HepG2 (cell line): ENCODE measurements around the gene RARA. TPM values are rescaled to one million over a fixed set of nuclear protein-coding genes. Genes with fewer than 3 reads are reported as not detected.

Experiments used
- ATRX ChIP-seq: sonication (generic); formaldehyde crosslinking; IDR thresholded peaks from 2 replicates; pipeline ENCODE4 v1.4.0; 2020; ENCODE audit warnings: missing genetic modification reagents, borderline replicate concordance
- FOXK2 ChIP-seq: fragments of 450-650 bp; IDR thresholded peaks from 2 replicates; pipeline ENCODE4 v1.6.1; 2016
- KLF15 ChIP-seq: sonication (generic); formaldehyde crosslinking; IDR thresholded peaks from 2 replicates; pipeline ENCODE4 v1.8.1; 2023; ENCODE audit warnings: borderline replicate concordance, mild to moderate bottlenecking, inconsistent platforms, missing genetic modification reagents, mixed read lengths
- ZBED4 ChIP-seq: sonication (generic); formaldehyde crosslinking; IDR thresholded peaks from 2 replicates; pipeline ENCODE4 v1.4.0; 2020; ENCODE audit warnings: missing genetic modification reagents, borderline replicate concordance
- polyA plus RNA-seq, 8 experiments: library from polyadenylated mRNA; depleted of rRNA in 3 of 8; stranded (reverse) in 7 of 8; unstranded in 1 of 8; fragments of >200 nt; fragmentation: Illumina TruSeq in 4 of 8; extraction: Trizol in 4 of 8; gene quantifications; 2 replicates each; pipeline versions ENCODE4 v1.2.1 to v1.2.3, GENCODE V29; 2011 to 2016; ENCODE audit warnings: low read depth in 4 of 8, missing spikeins in 1 of 8, mixed read lengths in 1 of 8; ENCODE audit not compliant: insufficient read depth in 1 of 8
- total RNA-seq, 5 experiments: library from RNA; depleted of rRNA; stranded (reverse); fragments of >200 nt; fragmentation: Illumina TruSeq; extraction: Trizol; gene quantifications; 2 replicates each; pipeline ENCODE4 v1.2.3, GENCODE V29; 2016; ENCODE audit warnings: low read depth in 1 of 5
- TF ChIP-seq, protein P1 (sequence below): sonication (generic); formaldehyde crosslinking; IDR thresholded peaks from 2 replicates; pipeline ENCODE4 v1.5.0; 2020; ENCODE audit warnings: mild to moderate bottlenecking, missing genetic modification reagents
- TF ChIP-seq, protein P2 (sequence below): sonication (generic); formaldehyde crosslinking; IDR thresholded peaks from 2 replicates; pipeline ENCODE4 v1.4.0; 2020; ENCODE audit warnings: mild to moderate bottlenecking, missing genetic modification reagents
- TF ChIP-seq, protein P3 (sequence below): sonication (generic); formaldehyde crosslinking; IDR thresholded peaks from 2 replicates; pipeline ENCODE4 v1.5.1; 2020; ENCODE audit warnings: missing genetic modification reagents, mild to moderate bottlenecking, borderline replicate concordance
- TF ChIP-seq, protein P4 (sequence below), 2 experiments: sonication (generic) in 1 of 2; formaldehyde crosslinking in 1 of 2; IDR thresholded peaks; 2 replicates each; pipeline versions ENCODE4 v1.4.0 to v1.6.1; 2016 to 2020; ENCODE audit warnings: borderline replicate concordance in 1 of 2, low read depth in 1 of 2, mild to moderate bottlenecking in 1 of 2, missing genetic modification reagents in 1 of 2

RARA gene
- total and polyA plus RNA-seq, 2 of the 13 experiments (the other 11 are each of a cell fraction or from before 2014, with no cell fraction given), result 6.4 to 8.6 TPM

GRCh38 chr17:40287494-40288369 lies 21.2 kb upstream of the RARA start, which contains the start of gene CDC6 (continued):
- TF ChIP-seq, protein P1, sequence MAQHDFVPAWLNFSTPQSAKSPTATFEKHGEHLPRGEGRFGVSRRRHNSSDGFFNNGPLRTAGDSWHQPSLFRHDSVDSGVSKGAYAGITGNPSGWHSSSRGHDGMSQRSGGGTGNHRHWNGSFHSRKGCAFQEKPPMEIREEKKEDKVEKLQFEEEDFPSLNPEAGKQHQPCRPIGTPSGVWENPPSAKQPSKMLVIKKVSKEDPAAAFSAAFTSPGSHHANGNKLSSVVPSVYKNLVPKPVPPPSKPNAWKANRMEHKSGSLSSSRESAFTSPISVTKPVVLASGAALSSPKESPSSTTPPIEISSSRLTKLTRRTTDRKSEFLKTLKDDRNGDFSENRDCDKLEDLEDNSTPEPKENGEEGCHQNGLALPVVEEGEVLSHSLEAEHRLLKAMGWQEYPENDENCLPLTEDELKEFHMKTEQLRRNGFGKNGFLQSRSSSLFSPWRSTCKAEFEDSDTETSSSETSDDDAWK (CRISPR knock-in tag), result no peak
- TF ChIP-seq FOXK2 (peak; percentile 66), KLF15 (CRISPR knock-in tag) (no peak; the same call in 1 of the 2 replicates), ATRX (CRISPR knock-in tag) (peak; percentile 66; the same call in 1 of the 2 replicates), ZBED4 (CRISPR knock-in tag) (peak; percentile 52; the same call in 1 of the 2 replicates)
- TF ChIP-seq, protein P2, sequence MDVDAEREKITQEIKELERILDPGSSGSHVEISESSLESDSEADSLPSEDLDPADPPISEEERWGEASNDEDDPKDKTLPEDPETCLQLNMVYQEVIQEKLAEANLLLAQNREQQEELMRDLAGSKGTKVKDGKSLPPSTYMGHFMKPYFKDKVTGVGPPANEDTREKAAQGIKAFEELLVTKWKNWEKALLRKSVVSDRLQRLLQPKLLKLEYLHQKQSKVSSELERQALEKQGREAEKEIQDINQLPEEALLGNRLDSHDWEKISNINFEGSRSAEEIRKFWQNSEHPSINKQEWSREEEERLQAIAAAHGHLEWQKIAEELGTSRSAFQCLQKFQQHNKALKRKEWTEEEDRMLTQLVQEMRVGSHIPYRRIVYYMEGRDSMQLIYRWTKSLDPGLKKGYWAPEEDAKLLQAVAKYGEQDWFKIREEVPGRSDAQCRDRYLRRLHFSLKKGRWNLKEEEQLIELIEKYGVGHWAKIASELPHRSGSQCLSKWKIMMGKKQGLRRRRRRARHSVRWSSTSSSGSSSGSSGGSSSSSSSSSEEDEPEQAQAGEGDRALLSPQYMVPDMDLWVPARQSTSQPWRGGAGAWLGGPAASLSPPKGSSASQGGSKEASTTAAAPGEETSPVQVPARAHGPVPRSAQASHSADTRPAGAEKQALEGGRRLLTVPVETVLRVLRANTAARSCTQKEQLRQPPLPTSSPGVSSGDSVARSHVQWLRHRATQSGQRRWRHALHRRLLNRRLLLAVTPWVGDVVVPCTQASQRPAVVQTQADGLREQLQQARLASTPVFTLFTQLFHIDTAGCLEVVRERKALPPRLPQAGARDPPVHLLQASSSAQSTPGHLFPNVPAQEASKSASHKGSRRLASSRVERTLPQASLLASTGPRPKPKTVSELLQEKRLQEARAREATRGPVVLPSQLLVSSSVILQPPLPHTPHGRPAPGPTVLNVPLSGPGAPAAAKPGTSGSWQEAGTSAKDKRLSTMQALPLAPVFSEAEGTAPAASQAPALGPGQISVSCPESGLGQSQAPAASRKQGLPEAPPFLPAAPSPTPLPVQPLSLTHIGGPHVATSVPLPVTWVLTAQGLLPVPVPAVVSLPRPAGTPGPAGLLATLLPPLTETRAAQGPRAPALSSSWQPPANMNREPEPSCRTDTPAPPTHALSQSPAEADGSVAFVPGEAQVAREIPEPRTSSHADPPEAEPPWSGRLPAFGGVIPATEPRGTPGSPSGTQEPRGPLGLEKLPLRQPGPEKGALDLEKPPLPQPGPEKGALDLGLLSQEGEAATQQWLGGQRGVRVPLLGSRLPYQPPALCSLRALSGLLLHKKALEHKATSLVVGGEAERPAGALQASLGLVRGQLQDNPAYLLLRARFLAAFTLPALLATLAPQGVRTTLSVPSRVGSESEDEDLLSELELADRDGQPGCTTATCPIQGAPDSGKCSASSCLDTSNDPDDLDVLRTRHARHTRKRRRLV, result peak; percentile 61; the same call in 1 of the 2 replicates
- TF ChIP-seq, protein P3, sequence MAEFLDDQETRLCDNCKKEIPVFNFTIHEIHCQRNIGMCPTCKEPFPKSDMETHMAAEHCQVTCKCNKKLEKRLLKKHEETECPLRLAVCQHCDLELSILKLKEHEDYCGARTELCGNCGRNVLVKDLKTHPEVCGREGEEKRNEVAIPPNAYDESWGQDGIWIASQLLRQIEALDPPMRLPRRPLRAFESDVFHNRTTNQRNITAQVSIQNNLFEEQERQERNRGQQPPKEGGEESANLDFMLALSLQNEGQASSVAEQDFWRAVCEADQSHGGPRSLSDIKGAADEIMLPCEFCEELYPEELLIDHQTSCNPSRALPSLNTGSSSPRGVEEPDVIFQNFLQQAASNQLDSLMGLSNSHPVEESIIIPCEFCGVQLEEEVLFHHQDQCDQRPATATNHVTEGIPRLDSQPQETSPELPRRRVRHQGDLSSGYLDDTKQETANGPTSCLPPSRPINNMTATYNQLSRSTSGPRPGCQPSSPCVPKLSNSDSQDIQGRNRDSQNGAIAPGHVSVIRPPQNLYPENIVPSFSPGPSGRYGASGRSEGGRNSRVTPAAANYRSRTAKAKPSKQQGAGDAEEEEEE (CRISPR knock-in tag), result no peak; the same call in 1 of the 2 replicates
- TF ChIP-seq, protein P4, sequence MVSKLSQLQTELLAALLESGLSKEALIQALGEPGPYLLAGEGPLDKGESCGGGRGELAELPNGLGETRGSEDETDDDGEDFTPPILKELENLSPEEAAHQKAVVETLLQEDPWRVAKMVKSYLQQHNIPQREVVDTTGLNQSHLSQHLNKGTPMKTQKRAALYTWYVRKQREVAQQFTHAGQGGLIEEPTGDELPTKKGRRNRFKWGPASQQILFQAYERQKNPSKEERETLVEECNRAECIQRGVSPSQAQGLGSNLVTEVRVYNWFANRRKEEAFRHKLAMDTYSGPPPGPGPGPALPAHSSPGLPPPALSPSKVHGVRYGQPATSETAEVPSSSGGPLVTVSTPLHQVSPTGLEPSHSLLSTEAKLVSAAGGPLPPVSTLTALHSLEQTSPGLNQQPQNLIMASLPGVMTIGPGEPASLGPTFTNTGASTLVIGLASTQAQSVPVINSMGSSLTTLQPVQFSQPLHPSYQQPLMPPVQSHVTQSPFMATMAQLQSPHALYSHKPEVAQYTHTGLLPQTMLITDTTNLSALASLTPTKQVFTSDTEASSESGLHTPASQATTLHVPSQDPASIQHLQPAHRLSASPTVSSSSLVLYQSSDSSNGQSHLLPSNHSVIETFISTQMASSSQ (IDR thresholded peaks at IDR 0.05; ENCODE audit: low read depth), result no peak
- TF ChIP-seq, protein P4 (CRISPR knock-in tag; IDR thresholded peaks at IDR 0.05; ENCODE audit: borderline replicate concordance), result peak; percentile 60; the same call in 1 of the 2 replicates
